Astrocyte of the hippocampus (primary cell): ENCODE data around the gene KANK2.
"Not testable (repeated sequence)": the region's sequence is repeated elsewhere in the genome, so short reads cannot be mapped to it uniquely, and the experiment has no call there.

Experiments used
- DNase-seq: peaks from one replicate; pipeline ENCODE4 v3.0.0; 2011; ENCODE audit warnings: low read depth, low spot score

The KANK2 gene

DNA sequence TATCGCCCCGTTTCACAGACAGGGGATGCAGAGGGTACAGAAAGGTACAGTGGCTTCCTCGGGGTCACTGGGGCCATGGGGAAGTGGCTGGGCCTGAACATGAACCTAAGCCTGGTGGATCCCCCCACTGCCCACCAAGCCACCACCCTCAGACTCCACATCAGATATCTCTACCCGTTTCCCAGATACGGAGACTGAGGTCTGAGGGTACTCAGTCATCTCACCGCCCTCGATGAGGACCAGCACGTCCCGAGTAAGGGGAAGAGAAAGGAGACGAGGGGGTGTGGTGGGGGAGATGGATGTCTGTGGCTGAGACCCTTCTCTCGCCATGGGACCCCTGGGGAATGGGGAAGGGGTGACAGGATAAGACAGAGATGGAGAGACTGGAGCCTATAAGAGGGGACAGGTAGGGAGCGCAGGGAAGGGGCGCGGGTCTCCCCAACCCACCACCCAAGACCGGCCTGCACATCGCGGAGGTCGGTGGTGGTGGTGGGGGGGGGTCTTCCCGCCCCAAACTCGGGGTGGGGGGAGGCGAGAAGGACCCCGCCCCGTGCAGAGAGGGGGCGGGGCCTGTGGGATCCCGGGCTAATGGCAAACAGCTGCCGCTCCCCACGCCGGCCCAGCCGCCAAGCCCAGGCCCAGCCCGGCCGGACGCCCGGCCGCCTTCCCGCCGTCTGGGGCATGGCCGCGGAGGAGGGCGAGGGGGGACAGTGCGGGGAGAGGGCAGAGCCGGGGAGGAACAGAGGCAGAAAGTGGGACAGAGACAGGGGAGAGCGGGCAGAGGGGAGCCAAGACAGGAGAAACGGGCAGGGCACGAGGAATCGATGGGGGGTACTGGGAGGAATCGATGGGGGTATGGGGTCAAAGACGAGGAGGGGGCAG, 698 bp downstream of the KANK2 start:
- peak; percentile 63 for DNase-seq

DNA sequence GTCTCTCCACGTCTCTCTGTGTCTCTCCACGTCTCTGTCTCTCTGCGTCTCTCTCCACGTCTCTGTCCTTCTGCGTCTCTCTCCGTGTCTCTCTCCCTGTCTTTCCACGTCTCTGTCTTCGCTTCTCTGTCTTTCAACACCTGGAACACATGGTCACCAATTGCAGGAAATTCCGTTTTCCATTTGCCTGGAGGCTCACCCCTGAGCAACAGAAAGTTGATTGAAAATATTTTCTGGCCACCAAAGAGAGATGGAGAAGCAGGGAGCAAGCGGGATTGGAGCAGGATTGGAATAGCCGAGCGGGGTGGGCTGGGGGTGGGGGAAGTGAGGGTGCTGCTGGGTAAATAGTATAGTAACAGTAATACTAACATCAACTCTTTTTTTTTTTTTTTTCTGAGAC, 1.7 kb downstream of the KANK2 start:
- DNase-seq = no peak

DNA sequence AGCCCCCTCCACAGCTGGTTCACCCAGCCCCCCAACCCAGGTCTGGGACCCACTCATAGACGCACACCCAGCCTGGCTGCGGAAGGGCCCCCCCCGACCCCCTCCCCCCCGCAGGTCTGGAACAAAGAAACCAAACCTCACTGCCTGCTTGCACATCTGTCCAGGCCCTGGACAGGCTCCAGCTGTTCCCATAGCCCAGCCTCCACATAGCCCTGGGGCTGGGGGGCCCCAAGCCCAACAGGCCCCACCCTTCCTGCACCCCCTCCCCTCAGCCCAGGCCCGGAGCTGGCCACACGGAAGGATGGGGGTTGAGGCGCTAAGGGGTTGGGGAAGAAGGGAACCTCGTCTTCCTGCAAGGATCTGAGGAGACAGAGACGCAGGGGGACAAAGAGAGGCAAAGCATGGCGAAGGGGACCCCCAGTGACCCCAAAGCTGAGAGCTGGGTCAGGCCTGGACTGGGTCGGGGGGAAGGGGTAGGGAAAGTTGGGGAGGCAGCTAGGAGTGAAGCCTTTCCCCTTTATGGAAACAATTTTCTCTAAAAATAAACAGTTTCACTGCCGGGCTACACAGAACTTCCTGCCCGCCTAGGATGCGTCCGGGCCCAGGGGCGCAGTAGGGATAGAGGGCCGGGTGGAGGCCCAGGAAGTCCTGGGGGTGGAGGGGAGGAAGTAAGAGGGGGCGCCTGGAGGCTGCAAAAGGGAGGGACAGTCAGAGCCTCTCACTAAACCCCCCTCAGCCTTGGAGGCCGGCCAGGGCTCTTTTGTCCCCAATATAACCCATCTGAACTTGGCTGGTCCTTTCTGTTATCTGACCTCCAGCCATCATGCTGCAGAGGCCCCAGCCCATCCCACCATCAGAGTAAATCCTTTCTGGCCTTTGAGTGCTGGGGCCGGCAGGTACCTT, 2.4 kb downstream of the KANK2 start:
- DNase-seq = no peak

DNA sequence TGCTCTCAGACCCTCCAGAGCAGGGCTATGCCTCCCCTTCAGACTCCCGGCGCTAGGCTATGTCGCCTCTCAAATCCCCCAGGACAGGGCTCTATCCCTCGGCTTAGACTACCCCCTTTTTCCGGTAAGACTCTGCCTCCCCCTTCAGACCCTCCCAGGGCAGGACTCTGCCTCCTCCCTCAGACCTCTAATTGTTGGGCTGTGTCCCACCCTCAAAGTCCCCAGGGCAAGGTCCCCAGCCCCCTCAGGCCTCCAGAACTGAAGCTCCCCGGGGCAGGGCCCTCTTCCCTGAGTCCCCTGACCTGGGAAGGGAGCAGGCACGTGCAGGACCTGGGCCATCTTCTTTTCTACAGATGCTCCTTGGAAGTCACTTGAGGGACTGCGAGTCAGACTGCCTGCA, 3.2 kb downstream of the KANK2 start:
- no peak for DNase-seq

DNA sequence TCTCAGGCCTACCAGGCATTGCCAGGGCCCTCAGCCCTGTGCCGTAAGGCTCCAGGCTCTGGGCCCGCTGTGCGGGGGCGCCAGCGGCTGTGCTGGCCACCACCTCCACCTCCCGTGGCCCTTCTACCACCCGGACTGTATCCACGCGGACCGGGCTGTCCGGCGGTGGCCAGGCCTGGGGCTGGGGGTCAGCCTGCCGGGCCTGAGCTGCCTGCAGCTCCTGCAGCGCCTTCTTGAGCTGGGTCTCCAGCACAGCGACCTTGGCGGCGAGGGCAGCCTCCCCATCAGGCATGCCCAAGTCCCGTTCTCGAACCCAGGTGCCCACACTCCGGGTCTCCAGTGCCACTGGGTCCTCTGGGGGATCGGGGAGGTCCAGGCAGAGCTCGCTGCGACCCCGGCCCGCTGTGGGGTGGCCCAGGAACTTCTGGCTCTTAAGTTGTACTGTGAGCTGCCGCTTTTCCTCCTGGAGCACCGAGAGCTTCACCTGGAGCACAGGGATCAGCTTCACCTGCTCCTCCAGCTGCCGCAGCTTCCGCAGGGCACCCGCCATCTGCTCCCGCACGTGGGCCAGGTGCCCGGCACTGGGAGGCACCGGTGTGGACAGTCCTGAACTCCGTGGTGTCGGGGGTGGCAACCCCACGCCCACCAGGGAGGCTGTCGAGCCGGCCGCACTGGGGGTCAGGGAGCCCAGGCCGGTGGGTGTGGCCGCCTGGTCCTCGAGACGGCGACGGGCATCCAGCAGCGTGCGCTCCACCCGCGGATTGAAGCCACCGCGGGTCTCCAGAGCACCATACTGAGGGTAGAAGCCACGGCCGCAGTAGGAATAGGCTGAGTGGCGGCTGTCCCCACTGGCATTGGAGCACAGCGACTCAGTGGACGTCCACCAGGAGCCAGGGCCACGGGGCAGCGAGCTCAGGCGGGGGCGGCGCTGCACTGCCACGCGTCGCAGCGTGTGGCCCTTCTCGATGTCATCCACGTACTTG, 4.1 kb downstream of the KANK2 start:
- DNase-seq = no peak

- no peak for DNase-seq
These were observed 5.4 kb downstream of the KANK2 start for GRCh38 chr19:11191934-11192333.

- DNase-seq = no peak
These were observed 6.0 kb downstream of the KANK2 start for GRCh38 chr19:11191273-11191755.

DNA sequence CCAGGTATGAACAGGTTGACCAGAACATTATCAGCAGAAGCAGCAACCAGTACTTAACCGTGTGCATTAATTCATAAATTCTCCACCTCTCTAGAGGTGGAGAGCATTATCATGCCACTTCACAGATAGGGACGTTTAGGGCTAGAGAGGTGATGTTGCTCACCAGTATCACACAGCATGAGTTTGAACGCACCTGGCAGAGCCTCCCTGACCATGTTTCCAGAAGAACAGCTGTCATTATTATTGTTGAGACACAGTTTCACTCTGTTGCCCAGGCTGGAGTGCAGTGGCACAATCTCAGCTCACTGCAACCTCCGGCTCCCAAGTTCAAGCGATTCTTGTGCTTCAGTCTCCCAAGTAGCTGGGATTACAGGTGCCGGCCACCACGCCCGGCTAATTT, 6.8 kb downstream of the KANK2 start:
- no peak for DNase-seq

GRCh38 chr19:11187441-11187840, 9.9 kb downstream of the KANK2 start:
- DNase-seq = no peak

DNA sequence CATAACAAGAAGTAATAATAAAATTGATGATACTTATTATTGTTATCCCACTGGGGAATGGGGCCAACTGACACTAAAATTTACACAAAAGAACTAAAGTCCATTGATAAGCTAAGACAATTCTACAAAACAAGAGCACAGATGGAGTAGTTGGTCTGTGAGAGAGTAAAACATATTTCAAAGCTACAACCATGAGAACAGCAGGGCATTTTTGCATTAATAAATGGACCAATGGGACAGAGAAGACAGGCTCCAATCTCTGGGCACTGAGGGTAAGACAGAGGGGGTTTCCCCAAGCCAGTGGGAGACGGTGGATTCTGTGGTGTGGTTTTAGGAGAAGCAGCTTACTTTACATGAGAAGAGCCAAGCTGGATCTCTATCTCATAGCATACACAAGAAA, 14.4 kb downstream of the KANK2 start:
- DNase-seq = no peak

DNA sequence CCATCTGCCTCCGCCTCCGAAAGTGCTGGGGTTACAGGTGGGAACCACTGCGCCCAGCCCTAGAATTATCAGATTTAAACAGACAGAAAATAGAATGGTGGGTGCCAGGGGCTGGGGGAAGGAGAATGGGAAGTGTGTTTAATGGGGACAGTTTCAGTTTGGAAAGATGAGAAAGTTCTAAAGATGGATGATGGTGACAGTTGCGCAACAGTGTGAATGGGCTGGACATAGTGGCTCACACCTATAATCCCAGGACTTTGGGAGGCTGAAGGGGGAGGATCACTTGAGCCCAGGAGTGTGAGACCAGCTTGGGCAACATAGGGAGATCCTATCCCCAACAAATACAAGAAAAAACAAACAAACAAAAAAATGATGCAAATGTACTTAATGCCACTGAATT, 15.9 kb downstream of the KANK2 start:
- DNase-seq = no peak

DNA sequence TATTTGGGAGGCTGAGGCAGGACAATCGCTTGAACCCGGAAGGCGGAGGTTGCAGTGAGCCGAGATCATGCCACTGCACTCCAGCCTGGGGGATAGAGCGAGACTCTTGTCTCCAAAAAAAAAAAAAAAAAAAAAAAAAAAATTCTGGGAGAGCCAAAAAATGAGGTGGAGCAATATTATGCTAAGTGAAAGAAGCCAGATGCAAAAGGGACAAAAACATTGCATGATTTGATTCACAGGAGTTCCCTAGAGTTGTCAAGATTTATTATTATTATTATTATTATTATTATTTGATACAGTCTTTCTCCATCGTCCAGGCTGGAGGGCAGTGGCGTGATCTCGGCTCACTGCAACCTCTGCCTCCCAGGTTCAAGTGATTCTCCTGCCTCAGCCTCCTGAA, 16.4 kb downstream of the KANK2 start:
- not testable (repeated sequence) for DNase-seq

DNA sequence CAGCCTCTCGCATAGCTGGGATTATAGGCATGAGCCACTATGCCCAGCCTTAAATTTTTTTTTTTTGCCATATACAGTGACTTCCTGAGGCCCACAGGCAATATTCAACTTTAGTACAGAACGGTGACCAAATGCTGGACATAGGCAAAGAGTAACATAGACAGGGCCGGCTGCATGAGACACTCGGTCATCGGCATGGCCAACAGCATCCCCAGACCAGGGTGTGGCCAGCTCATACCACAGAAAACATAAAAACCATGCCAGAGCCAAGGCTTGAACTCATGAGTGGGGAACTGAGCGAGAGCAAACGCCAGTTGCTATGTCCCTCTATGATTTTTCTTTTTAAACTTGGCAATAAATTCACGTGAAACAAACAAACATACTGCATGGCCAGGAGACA, 17.0 kb downstream of the KANK2 start:
- DNase-seq = no peak

GRCh38 chr19:11179716-11180297, 17.5 kb downstream of the KANK2 start:
- no peak for DNase-seq

DNA sequence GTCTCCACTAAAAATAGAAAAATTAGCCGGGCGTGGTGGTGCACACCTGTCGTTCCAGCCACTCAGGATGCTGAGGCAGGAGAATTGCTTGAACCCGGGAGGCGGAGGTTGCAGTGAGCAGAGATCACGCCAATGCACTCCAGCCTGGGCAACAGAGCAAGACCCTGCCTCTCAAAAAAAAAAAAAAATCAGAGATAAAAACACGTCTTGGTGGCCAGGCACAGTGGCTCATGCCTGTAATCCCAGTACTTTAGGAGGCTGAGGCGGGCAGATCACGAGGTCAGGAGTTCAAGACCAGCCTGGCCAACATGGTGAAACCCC, 18.2 kb downstream of the KANK2 start:
- not testable (repeated sequence) for DNase-seq

- DNase-seq = no peak
These were observed 19.8 kb downstream of the KANK2 start for GRCh38 chr19:11177592-11177991.

DNA sequence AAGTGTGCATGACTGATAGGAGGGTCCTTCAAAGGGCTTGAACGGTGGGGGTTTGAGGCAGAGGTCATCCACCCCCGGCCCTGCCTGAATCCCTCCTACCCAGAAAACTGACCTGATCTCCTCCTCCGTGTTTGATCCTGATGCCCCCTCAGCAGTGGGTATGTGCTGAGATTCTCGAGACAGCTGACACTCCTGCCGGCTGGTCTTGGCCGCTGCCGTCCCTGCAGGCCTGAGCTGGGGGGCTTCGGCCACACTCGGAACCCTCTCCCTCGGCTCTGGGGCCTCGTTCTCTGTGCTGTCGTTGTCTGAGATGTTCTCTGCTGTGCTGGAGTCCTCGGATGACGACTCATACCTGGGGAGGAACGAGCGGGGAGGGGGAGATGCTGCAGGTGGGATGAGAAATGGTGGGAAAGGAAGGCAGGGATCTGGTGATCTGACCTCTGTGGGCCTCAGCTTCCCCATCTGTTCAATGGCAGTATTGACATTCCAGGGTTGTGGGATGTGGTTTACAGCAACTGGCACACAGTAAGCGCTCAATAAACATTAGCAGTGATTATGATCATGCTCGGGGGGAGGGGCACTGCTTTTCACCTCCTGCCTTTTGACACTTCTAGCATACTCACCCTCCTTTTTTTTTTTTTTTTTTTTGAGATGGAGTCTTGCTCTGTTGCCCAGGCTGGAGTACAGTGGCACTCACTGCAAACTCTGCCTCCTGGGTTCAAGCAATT, 20.7 kb downstream of the KANK2 start:
- no peak for DNase-seq

GRCh38 chr19:11175920-11176319, 21.4 kb downstream of the KANK2 start:
- DNase-seq = no peak

GRCh38 chr19:11174336-11174735, 23.0 kb downstream of the KANK2 start:
- no peak for DNase-seq

DNA sequence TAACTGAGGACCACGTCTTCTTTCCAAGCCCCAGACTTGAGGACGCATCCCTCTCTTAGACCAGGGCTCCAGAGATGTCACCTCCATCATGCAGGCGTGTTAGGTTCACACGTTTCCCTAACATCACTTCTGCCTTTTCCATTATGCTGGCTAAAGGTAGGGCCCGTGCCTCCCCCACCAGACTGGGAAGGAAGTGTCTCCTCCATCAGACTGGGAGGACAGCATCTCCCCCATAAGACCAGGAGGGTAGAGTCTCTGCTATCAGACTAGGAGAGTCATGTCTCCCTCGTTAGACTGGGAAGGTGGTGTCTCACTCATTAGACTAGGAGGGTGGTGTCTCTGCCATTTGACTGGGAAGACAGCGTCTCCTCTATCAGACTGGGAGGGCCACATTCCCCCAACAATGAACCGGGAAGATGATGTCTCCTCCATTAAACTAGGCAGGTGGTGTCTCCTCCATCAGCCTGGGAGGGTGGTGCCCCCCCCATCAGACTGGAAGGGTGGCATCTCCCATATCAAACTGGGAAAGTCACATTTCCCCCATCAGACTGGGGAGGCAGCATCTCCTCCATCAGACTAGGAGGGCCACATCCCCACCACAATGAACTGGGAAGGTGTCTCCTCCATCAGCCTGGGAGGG, 23.7 kb downstream of the KANK2 start:
- no peak for DNase-seq
